ENCODE measurements around the gene PRKAR2B. TPM values are rescaled to one million over a fixed set of nuclear protein-coding genes. Genes with fewer than 3 reads are reported as not detected.
"Not testable (repeated sequence)": the region's sequence is repeated elsewhere in the genome, so short reads cannot be mapped to it uniquely, and the experiment has no call there.

PRKAR2B gene
- total RNA-seq, 1 donor from 2014 or later, result 14.6 TPM

DNA sequence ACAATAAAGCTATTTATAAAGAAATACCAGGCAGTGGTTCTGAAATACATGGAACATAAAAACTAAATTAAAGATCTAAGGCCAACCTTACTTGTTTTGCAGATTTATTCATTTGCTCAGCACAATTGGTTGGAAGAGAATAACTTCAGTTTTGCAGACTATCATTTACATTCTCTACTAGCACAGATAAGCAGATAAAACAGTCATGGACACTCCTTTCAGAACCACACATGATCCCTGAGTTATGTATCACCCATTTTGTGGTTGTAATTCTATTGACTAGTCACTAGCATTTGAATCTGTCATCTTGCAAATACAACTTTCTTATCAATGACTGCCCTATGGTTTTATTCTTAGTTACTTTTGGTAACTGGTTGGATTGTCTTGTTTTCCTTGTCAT lies 45.1 kb downstream of the PRKAR2B start:
- no peak for DNase-seq
- H3K9me3 Mint-ChIP-seq (ENCODE audit: unreplicated experiment), result no peaks in the 10 kb centered on the region
- H3K27me3 Mint-ChIP-seq (ENCODE audit: unreplicated experiment), result no peaks in the 10 kb centered on the region
- peaks cover 2% of the 10 kb centered on the region for H3K4me1 Mint-ChIP-seq (ENCODE audit: low read depth, unreplicated experiment)
- TF ChIP-seq, protein P1, sequence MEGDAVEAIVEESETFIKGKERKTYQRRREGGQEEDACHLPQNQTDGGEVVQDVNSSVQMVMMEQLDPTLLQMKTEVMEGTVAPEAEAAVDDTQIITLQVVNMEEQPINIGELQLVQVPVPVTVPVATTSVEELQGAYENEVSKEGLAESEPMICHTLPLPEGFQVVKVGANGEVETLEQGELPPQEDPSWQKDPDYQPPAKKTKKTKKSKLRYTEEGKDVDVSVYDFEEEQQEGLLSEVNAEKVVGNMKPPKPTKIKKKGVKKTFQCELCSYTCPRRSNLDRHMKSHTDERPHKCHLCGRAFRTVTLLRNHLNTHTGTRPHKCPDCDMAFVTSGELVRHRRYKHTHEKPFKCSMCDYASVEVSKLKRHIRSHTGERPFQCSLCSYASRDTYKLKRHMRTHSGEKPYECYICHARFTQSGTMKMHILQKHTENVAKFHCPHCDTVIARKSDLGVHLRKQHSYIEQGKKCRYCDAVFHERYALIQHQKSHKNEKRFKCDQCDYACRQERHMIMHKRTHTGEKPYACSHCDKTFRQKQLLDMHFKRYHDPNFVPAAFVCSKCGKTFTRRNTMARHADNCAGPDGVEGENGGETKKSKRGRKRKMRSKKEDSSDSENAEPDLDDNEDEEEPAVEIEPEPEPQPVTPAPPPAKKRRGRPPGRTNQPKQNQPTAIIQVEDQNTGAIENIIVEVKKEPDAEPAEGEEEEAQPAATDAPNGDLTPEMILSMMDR (IDR thresholded peaks at IDR 0.05; ENCODE audit: partially characterized antibody, unreplicated experiment), result no peak
- no peaks in the 10 kb centered on the region for H3K36me3 Mint-ChIP-seq (ENCODE audit: unreplicated experiment)
- H3K27ac Mint-ChIP-seq (ENCODE audit: unreplicated experiment), result no peak overlapping the region
- H3K4me3 Mint-ChIP-seq (ENCODE audit: unreplicated experiment), result no peak overlapping the region

DNA sequence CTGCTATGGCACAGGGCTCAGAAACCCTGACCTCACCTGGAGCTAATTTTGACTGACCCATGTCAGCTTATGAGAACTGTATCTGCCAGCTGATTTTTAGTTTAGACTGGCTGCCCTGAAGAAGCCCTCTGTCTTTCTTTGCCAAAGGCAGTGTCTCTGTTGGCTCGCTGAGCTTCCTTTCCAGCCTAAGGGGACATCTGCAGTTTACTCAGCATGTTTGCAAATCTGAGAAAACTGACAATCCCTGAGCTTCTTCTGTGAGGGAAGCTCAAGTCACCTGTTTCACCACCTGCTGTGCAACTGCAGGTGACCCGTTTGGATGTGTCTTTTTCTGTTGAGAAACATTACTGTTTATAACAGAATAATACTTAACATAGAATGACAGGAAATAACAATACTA lies 46.0 kb downstream of the PRKAR2B start:
- Mint-ChIP-seq H3K27ac (ENCODE audit: unreplicated experiment) (no peak overlapping the region), H3K9me3 (ENCODE audit: unreplicated experiment) (no peaks in the 10 kb centered on the region), H3K4me3 (ENCODE audit: unreplicated experiment) (no peak overlapping the region), H3K4me1 (ENCODE audit: low read depth, unreplicated experiment) (peaks cover 2% of the 10 kb centered on the region), H3K36me3 (ENCODE audit: unreplicated experiment) (no peaks in the 10 kb centered on the region), H3K27me3 (ENCODE audit: unreplicated experiment) (no peaks in the 10 kb centered on the region)
- DNase-seq, result no peak
- TF ChIP-seq, protein P1 (IDR thresholded peaks at IDR 0.05; ENCODE audit: partially characterized antibody, unreplicated experiment), result no peak

- Mint-ChIP-seq H3K27ac (ENCODE audit: unreplicated experiment) (no peak overlapping the region), H3K9me3 (ENCODE audit: unreplicated experiment) (no peaks in the 10 kb centered on the region), H3K27me3 (ENCODE audit: unreplicated experiment) (peaks cover 2% of the 10 kb centered on the region), H3K36me3 (ENCODE audit: unreplicated experiment) (no peaks in the 10 kb centered on the region), H3K4me1 (ENCODE audit: low read depth, unreplicated experiment) (peaks cover 2% of the 10 kb centered on the region), H3K4me3 (ENCODE audit: unreplicated experiment) (no peak overlapping the region)
- TF ChIP-seq, protein P1 (IDR thresholded peaks at IDR 0.05; ENCODE audit: partially characterized antibody, unreplicated experiment), result no peak
- DNase-seq, result no peak
These were observed 46.8 kb downstream of the PRKAR2B start for GRCh38 chr7:107091306-107091705.

- not testable (repeated sequence) for H3K27ac Mint-ChIP-seq (ENCODE audit: unreplicated experiment); H3K27me3 Mint-ChIP-seq (ENCODE audit: unreplicated experiment); H3K4me1 Mint-ChIP-seq (ENCODE audit: low read depth, unreplicated experiment); H3K4me3 Mint-ChIP-seq (ENCODE audit: unreplicated experiment); H3K9me3 Mint-ChIP-seq (ENCODE audit: unreplicated experiment); H3K36me3 Mint-ChIP-seq (ENCODE audit: unreplicated experiment); DNase-seq
These were observed 49.2 kb downstream of the PRKAR2B start for GRCh38 chr7:107093671-107094070.

GRCh38 chr7:107099154-107099553 lies 54.6 kb downstream of the PRKAR2B start:
- H3K27me3 Mint-ChIP-seq (ENCODE audit: unreplicated experiment); DNase-seq; H3K27ac Mint-ChIP-seq (ENCODE audit: unreplicated experiment): not testable (repeated sequence)

DNA sequence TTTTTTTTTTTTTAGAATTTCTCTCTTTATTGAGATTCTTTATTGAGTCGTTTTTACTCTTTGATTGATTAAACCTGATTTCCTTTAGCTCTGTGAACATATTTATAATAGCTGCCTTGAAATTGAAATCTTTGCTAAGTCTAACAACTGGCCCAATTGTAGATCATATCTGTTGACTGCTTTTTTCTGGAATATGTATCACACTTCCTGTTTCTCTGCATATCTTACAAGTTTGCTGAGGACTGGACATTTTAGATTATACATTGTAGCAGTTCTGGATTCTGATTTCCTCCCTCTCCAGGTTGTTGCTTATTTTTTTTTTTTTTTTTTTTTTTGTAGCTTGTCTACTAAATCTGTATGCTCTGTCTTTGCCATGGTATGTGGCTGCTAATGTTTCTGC lies 56.3 kb downstream of the PRKAR2B start:
- TF ChIP-seq, protein P1 (IDR thresholded peaks at IDR 0.05; ENCODE audit: partially characterized antibody, unreplicated experiment), result no peak
- Mint-ChIP-seq H3K27ac (ENCODE audit: unreplicated experiment) (no peak overlapping the region), H3K4me3 (ENCODE audit: unreplicated experiment) (no peak overlapping the region), H3K27me3 (ENCODE audit: unreplicated experiment) (peaks cover 2% of the 10 kb centered on the region), H3K36me3 (ENCODE audit: unreplicated experiment) (peaks cover 19% of the 10 kb centered on the region), H3K9me3 (ENCODE audit: unreplicated experiment) (peaks cover 7% of the 10 kb centered on the region), H3K4me1 (ENCODE audit: low read depth, unreplicated experiment) (no peaks in the 10 kb centered on the region)
- no peak for DNase-seq

More at GRCh38 chr7:107099154-107099553, 54.6 kb downstream of the PRKAR2B start:
- H3K36me3 Mint-ChIP-seq (ENCODE audit: unreplicated experiment), result peaks cover 19% of the 10 kb centered on the region
- H3K4me1 Mint-ChIP-seq (ENCODE audit: low read depth, unreplicated experiment); H3K4me3 Mint-ChIP-seq (ENCODE audit: unreplicated experiment); H3K9me3 Mint-ChIP-seq (ENCODE audit: unreplicated experiment): not testable (repeated sequence)
